ENCODE measurements around the gene ESX1.

- TF ChIP-seq POLR2A (IDR thresholded peaks at IDR 0.05) = no peak
- no peak for TF ChIP-seq CTCF (IDR thresholded peaks at IDR 0.05)
Measured at GRCh38 chrX:104211187-104211586, 43.5 kb downstream of the ESX1 start.
